Colonic mucosa (tissue), 4 donors: ENCODE data around the gene GHR. TPM values are rescaled to one million over a fixed set of nuclear protein-coding genes. Genes with fewer than 3 reads are reported as not detected.

Experiments
- DNase-seq: peaks from one replicate; pipeline ENCODE4 v3.0.0-alpha.2; 2020
- H3K27ac ChIP-seq: fragments of 200-600 bp; one replicate; pipeline ENCODE4 v1.8.0; 2021
- H3K27me3 ChIP-seq: fragments of 200-600 bp; one replicate; pipeline ENCODE4 v1.8.0; 2021
- H3K36me3 ChIP-seq: fragments of 200-600 bp; one replicate; pipeline ENCODE4 v1.8.0; 2021
- H3K4me1 ChIP-seq: fragments of 200-600 bp; one replicate; pipeline ENCODE4 v1.8.0; 2021; ENCODE audit warnings: mild to moderate bottlenecking
- H3K4me3 ChIP-seq: fragments of 200-600 bp; one replicate; pipeline ENCODE4 v1.8.0; 2021
- H3K9ac ChIP-seq, 2 donors: one replicate each; pipeline ENCODE4 v1.7.0; 2013; ENCODE audit warnings: control low read depth in 2 of 2, low read depth in 2 of 2, low read length in 2 of 2
- H3K9me3 ChIP-seq: fragments of 200-600 bp; one replicate; pipeline ENCODE4 v1.8.0; 2021
- intact Hi-C: fragments of 100-400 bp; cut with DNase I; formaldehyde crosslinking; loops from one replicate; pipeline ENCODE4 v1.14.1; 2022
- total RNA-seq, 2 donors: library from RNA; stranded (reverse); fragmentation: NEBNext Ultra II Directional in 1 of 2; extraction: Animal tissue kit (Norgen Biotek cat#: 25700) in 1 of 2; gene quantifications; one replicate each; pipeline ENCODE4 v1.2.1, GENCODE V29; 2021
- TF ChIP-seq, protein P1 (sequence below): fragments of 200-600 bp; IDR thresholded peaks from one replicate; pipeline ENCODE4 v1.8.0; 2022; ENCODE audit warnings: antibody characterized with exemption, mild to moderate bottlenecking
- donor health status: healthy.
- donor health status: DM: no; HTN: no; CAD: no.
- donor health status: DM: no; HTN: no; CAD: no.

Gene GHR
- total RNA-seq, 2 donors from 2014 or later, result 2.4 to 6.8 TPM

DNA sequence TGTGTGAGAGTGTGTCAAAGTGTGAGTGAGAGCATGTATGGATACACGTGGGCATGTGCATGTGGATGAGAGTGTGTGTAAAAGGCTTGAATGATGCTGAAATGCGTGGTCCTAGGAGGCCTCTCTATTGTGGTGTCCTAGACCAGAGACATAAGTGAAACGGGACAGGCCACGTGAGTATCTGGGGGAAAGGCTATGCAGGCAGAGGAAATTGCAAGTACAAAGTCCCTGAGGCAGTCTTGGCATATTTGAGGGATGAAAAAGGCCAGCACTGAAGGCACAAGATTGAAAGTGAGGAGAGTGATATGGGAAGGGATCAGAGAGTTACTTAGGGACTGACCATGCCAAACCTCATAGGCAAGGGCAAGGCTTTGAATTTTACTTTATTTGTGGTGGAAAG lies 266.2 kb downstream of the GHR start:
- DNase-seq, result no peak
- H3K36me3 ChIP-seq, result no peaks in the 10 kb centered on the region
- TF ChIP-seq, protein P1, sequence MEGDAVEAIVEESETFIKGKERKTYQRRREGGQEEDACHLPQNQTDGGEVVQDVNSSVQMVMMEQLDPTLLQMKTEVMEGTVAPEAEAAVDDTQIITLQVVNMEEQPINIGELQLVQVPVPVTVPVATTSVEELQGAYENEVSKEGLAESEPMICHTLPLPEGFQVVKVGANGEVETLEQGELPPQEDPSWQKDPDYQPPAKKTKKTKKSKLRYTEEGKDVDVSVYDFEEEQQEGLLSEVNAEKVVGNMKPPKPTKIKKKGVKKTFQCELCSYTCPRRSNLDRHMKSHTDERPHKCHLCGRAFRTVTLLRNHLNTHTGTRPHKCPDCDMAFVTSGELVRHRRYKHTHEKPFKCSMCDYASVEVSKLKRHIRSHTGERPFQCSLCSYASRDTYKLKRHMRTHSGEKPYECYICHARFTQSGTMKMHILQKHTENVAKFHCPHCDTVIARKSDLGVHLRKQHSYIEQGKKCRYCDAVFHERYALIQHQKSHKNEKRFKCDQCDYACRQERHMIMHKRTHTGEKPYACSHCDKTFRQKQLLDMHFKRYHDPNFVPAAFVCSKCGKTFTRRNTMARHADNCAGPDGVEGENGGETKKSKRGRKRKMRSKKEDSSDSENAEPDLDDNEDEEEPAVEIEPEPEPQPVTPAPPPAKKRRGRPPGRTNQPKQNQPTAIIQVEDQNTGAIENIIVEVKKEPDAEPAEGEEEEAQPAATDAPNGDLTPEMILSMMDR, result no peak
- no peak overlapping the region for H3K4me3 ChIP-seq
- H3K27me3 ChIP-seq, result no peaks in the 10 kb centered on the region
- no peak overlapping the region for H3K27ac ChIP-seq
- intact Hi-C loops, result no loop called here
- no peaks in the 10 kb centered on the region for H3K9me3 ChIP-seq
- no peak overlapping the region for H3K9ac ChIP-seq
- H3K4me1 ChIP-seq, result no peaks in the 10 kb centered on the region

DNA sequence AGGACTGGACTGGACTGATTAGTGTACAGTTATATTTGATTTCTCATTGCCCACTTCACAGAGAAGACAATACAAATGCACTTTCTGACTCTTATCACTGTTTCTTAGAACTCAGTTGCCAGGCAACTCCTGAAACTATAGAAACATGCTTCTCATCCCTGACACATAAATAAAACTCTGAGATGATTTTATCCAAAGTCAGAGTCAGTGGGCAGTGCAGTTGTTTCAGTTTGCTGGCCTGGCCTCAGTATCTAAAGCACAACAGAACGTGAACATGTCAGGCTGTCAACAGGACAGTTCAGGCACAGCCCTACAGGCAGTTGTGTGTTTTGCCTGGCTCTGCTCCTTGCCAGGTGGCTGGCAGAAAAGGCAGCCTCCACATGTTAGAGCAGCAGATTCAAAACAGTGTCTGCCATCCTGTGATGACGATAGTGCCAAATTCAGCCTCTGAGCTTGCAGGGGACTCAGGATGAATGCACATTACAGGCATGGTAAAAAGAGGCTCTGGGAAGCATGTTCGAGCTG lies 268.2 kb downstream of the GHR start:
- Histone ChIP-seq H3K27ac (no peak overlapping the region), H3K36me3 (no peaks in the 10 kb centered on the region), H3K4me1 (no peaks in the 10 kb centered on the region), H3K9me3 (no peaks in the 10 kb centered on the region), H3K4me3 (no peak overlapping the region), H3K9ac (no peak overlapping the region), H3K27me3 (no peaks in the 10 kb centered on the region)
- TF ChIP-seq, protein P1, result no peak
- DNase-seq, result no peak
- intact Hi-C loops, result no loop called here

DNA sequence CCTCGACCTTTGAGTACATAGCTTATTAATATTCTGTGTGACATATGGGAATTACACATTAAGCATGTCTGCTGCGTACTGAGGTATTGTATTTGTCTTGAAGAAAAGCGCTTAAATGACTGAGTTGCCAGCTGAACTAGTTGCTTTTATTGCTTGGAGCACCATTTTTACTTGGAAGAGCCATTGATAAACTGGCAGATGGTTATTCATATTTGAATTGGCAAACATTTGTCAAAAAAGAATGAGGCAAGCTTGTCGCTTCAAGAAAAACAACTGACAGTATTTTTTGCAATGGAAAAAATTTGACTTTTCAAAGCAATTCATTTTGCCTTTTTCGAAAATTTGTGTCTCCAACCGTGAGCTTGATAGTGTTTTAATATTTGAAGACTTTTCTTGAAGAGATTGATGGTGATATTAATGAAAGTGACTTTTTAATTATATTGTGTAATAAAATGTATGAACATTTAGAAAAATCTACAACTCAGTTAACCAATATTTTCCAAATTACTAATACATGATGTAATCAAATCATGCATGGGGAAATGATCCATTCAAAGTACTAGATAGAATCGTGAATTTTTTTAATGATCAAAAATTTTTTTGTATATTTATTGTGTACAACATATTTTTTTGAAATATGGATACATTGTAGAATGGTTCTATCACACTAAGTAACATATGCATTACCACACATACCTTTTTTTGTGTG lies 278.3 kb downstream of the GHR start:
- no peak for DNase-seq
- Histone ChIP-seq H3K4me3 (no peak overlapping the region), H3K9ac (no peak overlapping the region), H3K27ac (no peak overlapping the region), H3K36me3 (no peaks in the 10 kb centered on the region), H3K4me1 (no peaks in the 10 kb centered on the region), H3K9me3 (no peaks in the 10 kb centered on the region), H3K27me3 (no peaks in the 10 kb centered on the region)
- intact Hi-C loops, result no loop called here
- TF ChIP-seq, protein P1, result no peak

DNA sequence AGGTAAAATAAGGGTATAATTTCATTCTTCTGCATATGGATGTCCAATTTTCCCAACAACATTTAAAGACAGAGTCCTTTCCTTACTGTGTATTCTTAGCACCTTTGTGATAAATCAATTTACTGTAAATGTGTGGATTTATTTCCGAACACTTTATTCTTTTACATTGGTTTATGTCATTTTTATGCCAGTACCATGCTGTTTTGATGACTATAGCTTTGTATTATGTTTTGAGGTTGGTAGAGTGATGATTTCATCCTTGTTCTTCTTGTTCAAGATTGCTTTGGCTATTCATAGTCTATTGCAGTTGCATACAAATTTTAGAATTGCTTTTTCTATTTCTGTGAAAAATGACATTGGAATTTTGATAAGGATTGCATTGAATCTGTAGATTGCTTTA lies 280.0 kb downstream of the GHR start:
- Histone ChIP-seq H3K4me1 (no peaks in the 10 kb centered on the region), H3K36me3 (no peaks in the 10 kb centered on the region), H3K27ac (no peak overlapping the region), H3K9me3 (no peaks in the 10 kb centered on the region), H3K4me3 (no peak overlapping the region), H3K9ac (no peak overlapping the region), H3K27me3 (no peaks in the 10 kb centered on the region)
- intact Hi-C loops, result no loop called here
- TF ChIP-seq, protein P1, result no peak
- DNase-seq, result no peak

DNA sequence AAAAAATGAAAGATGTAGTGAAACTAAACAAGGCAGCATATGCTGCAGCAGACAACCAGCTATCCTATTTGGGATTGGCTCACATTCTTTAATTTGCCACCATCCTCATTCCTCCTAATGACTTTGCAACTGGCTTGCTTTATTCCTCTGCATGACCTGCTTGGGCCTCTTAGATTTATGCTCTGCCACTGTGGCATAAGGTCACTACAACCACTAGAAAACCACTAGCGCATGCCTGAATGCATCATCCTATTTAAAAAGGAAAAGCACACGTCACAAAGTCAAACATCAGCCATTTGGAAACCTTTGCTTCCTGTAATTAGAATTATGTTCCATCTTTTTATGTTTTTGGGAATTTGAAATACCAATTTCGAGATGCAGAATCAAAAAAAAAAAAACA lies 292.5 kb downstream of the GHR start:
- Histone ChIP-seq H3K27ac (no peak overlapping the region), H3K9ac (no peak overlapping the region), H3K27me3 (no peaks in the 10 kb centered on the region), H3K9me3 (no peaks in the 10 kb centered on the region), H3K36me3 (no peaks in the 10 kb centered on the region), H3K4me3 (no peak overlapping the region), H3K4me1 (no peaks in the 10 kb centered on the region)
- no peak for DNase-seq
- intact Hi-C loops, result no loop called here
- TF ChIP-seq, protein P1, result no peak
